Omental fat pad (tissue), 4 donors: Measurements from ENCODE around the gene DNAJB12. TPM values are rescaled to one million over a fixed set of nuclear protein-coding genes. Genes with fewer than 3 reads are reported as not detected.
A peak's percentile ranks its signal among the peaks of the same experiment; 100 is the strongest.

Experiments
- ATAC-seq: fragments of 150-250 bp; one replicate; pipeline ENCODE4 v1.9.1; 2016; ENCODE audit warnings: mild to moderate bottlenecking, moderate library complexity; ENCODE audit not compliant: low FRiP score
- DNase-seq: peaks from one replicate; pipeline ENCODE4 v3.0.0-alpha.2; 2019; ENCODE audit warnings: low spot score
- CTCF ChIP-seq, 3 donors: fragments of 450-650 bp; IDR thresholded peaks; one replicate each; pipeline ENCODE4 v1.5.1; 2016 to 2017; ENCODE audit warnings: antibody characterized with exemption in 3 of 3, mild to moderate bottlenecking in 3 of 3, moderate library complexity in 2 of 3
- total RNA-seq, 4 donors: library from RNA; depleted of rRNA; stranded (reverse); fragments of >200 nt; gene quantifications; one replicate each; pipeline ENCODE4 v1.1.0, GENCODE V29; 2016

Gene DNAJB12
- total RNA-seq, 4 donors from 2014 or later, result 35.0 to 41.1 (median 36.5) TPM

DNA sequence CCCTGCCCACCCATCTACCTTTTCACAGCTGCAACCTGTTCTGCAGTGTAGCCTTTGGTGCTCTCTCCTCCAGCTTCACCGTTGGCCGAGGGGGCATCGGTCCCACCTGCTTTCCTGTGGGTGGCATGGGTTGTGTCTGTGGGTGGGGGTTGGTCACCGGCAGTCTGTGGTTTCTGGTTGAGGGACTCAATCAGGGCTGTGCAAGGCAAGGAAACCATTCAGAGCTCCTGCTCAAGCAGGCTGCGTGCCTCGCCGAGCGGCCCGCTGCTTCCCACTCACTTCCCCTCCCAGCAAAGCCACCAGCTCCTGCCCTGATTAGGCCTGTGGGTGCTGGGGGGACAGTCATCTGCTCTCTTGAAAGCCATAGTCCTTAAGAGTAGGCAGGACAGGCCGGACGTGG, 9.8 kb downstream of the DNAJB12 start:
- ATAC-seq (no peak), DNase-seq (no peak)
- TF ChIP-seq CTCF (IDR thresholded peaks at IDR 0.05), result no peak

GRCh38 chr10:72342911-72343310, 11.8 kb downstream of the DNAJB12 start:
- no peak for ATAC-seq
- DNase-seq, result no peak
- no peak for TF ChIP-seq CTCF (IDR thresholded peaks at IDR 0.05)

DNA sequence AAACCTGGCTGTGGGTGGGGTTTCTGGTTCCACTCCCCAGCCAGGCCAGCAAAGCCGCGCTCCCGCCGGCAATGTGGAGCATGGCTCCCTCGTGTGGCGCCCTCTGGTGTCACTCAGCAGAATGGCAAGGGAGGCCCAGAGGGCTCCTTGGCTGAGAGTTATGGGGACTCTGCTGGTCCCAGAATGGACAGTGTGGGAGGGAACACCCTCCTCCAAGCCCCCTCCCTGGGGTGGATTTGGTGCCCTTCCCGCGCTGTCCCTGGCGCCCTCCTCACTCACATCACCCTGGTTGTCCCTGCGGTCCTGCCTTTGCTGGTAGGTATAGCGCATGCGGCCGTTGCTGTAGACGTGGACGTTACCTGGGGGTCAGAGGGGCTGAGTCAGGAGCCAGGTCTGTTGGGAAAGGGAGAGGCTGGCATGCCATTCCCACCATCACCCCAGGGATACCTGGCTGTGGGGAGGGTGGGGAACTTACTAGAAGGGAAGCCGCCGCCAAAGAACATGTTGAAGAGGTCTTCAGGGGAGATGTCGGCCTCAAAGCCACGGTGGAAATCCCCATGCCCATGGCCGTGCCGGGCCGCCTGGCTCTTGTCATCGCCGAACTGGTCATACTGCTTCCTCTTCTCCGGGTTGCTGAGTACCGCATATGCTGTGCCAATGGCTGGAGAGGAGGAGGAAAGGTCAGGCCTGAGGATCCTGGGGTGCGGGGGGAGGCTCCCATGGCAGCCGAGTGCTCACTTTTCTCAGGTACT, 14.0 kb downstream of the DNAJB12 start:
- TF ChIP-seq CTCF (IDR thresholded peaks at IDR 0.05), result no peak

GRCh38 chr10:72338180-72338579, 16.5 kb downstream of the DNAJB12 start:
- no peak for TF ChIP-seq CTCF (IDR thresholded peaks at IDR 0.05)
- no peak for ATAC-seq
- no peak for DNase-seq

More for the DNA sequence above, 14.0 kb downstream of the DNAJB12 start:
- DNase-seq (no peak), ATAC-seq (peak; percentile 12)

DNA sequence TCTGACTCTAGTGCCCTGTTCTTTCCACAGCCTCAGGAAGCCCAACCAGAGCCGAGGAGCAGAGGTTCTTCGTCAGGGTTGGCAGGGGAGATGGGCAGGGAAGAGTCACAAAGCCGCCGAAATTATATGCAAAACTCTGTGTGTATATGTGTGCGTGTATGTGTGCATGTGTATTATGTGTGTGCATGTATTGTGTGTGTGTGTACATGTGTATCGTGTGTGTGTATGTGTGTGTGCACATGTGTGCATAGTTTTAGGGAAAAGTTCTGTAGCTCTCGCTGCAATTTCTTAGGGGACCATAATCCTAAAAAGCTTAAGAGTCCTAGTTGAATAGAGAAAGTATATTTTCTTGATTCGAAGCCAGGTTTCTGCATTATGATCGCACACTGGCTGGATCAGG, 17.0 kb downstream of the DNAJB12 start:
- TF ChIP-seq CTCF (IDR thresholded peaks at IDR 0.05), result no peak
- no peak for DNase-seq
- no peak for ATAC-seq

DNA sequence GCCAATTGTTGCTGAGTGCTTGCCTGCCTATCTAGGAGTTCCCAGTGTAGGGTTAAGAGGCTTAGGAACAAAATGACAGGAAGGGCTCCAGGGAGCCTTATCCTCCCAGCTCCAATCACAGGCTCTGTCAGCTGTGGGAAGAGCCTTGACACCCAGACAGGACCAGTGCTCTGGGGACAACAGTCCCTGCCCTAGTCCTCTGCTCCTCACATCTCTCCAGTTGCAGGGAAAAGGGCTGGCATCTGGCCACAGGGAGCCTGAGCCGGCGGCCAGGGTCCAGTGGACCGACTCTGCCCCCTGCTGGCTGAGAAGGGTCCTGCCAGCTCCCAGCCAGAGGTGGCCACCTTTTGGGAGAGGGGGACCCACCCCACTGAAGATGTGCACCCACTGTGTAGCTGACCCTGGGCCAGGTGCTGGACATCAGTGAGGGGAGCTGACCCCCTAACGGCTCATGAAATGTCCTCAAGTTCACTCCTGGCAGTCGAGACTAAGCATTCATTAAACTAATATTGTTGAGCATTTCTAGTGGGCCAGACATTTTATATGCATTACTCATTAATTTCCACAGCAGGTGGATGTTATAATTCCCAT, 17.6 kb downstream of the DNAJB12 start:
- ATAC-seq, result peak; percentile 26
- peak in 2 of 3 donors; percentile 29 to 83 for TF ChIP-seq CTCF (IDR thresholded peaks at IDR 0.05)
- peak; percentile 82 for DNase-seq
